Heart right ventricle (tissue), 16 donors: ENCODE results near the gene ADGRE2. TPM values are rescaled to one million over a fixed set of nuclear protein-coding genes. Genes with fewer than 3 reads are reported as not detected.

Experiments used
- ATAC-seq, 8 donors: fragments of 200-7000 bp; cut with Tn5 transposase; one replicate each; pipeline ENCODE4 v1.9.1; 2020; ENCODE audit warnings: mild to moderate bottlenecking in 8 of 8, moderate library complexity in 8 of 8, moderate number of reproducible peaks in 1 of 8
- DNase-seq, 2 donors: peaks; one replicate each; pipeline ENCODE4 v3.0.0-alpha.2; 2020
- H3K27ac ChIP-seq, 10 donors: fragments of 200-600 bp; sonication (generic) in 2 of 10; one replicate each; pipeline versions ENCODE4 v1.5.0 to v1.8.0; 2020 to 2022; ENCODE audit warnings: mild to moderate bottlenecking in 3 of 10
- H3K27me3 ChIP-seq, 7 donors: fragments of 200-600 bp; one replicate each; pipeline ENCODE4 v1.8.0; 2021 to 2022; ENCODE audit warnings: mild to moderate bottlenecking in 2 of 7
- H3K36me3 ChIP-seq, 9 donors: fragments of 200-600 bp; sonication (generic) in 1 of 9; one replicate each; pipeline versions ENCODE4 v1.5.0 to v1.8.0; 2020 to 2022; ENCODE audit warnings: mild to moderate bottlenecking in 2 of 9
- H3K4me1 ChIP-seq, 9 donors: fragments of 200-600 bp; sonication (generic) in 1 of 9; one replicate each; pipeline versions ENCODE4 v1.5.0 to v1.8.0; 2020 to 2022; ENCODE audit warnings: mild to moderate bottlenecking in 4 of 9
- H3K4me3 ChIP-seq, 10 donors: fragments of 200-600 bp; sonication (generic) in 2 of 10; one replicate each; pipeline versions ENCODE4 v1.5.0 to v1.8.0; 2020 to 2022; ENCODE audit warnings: mild to moderate bottlenecking in 7 of 10, moderate library complexity in 2 of 10
- H3K9me3 ChIP-seq, 11 donors: fragments of 200-600 bp in 10 of 11; sonication (generic) in 2 of 11; one replicate each; pipeline versions ENCODE4 v1.5.0 to v1.8.0; 2013 to 2022; ENCODE audit warnings: mild to moderate bottlenecking in 2 of 11, control low read depth in 1 of 11, moderate library complexity in 1 of 11
- CTCF ChIP-seq, 9 donors: fragments of 200-600 bp; sonication (generic) in 2 of 9; IDR thresholded peaks; one replicate each; pipeline versions ENCODE4 v1.5.0 to v1.8.0; 2021 to 2022; ENCODE audit warnings: antibody characterized with exemption in 9 of 9, mild to moderate bottlenecking in 5 of 9, moderate library complexity in 1 of 9
- WGBS, 2 donors: extraction: QIAGEN DNeasy Blood & Tissue Kit; methylation state at CpG; one replicate each; pipeline ENCODE4 v1.1.7; 2013; ENCODE audit warnings: inconsistent platforms in 1 of 2; 5-methylcytosine and 5-hydroxymethylcytosine counted together
- intact Hi-C, 10 donors: fragments of 100-400 bp; cut with DNase I; formaldehyde crosslinking; loops; one replicate each; pipeline versions ENCODE4 v1.11.1 to v1.14.2; 2022
- polyA plus RNA-seq, 2 donors: library from polyadenylated mRNA; stranded (reverse); fragments of 200-250 nt; gene quantifications; one replicate each; pipeline ENCODE4 v1.2.3, GENCODE V29; 2013
- total RNA-seq, 10 donors: library from RNA; stranded (reverse); fragmentation: NEBNext Ultra II Directional in 3 of 10; extraction: Animal tissue kit (Norgen Biotek cat#: 25700) in 3 of 10; gene quantifications; one replicate each; pipeline versions ENCODE4 v1.2.1 to v1.2.4, GENCODE V29; 2021 to 2023
- donor health status: Arrhythmogenic right ventricular cardiomyopathy.
- donor health status: ischemic (EF 13 %, LVEDD 7.1; RV severe dilation, severe dysfunction).
- donor health status: healthy with polysubstance abuse.
- donor health status: DM: no; HTN: yes; CAD: no.
- donor health status: DM: no; HTN: no; CAD: no.
- donor health status: ischemic (EF 25% LVEDD 6.9; RV normal size, moderate dysfunction).
- donor health status: ischemic (EF 25% LVEDD 5.7; RV mildly dilated, moderate dysfunction).
- donor health status: healthy.
- donor health status: DM: yes; HTN: yes; CAD: no.
- donor health status: Ischemic cardiomyopathy.
- donor health status: ischemic (EF 35%, LVEDD 5.7; RV mildly dilated, moderate dysfunction).
- donor health status: nonischemic (EF 11% LVEDD 7.7; RV severe dilation, severe dysfunction).
- donor health status: DM: yes; HTN: yes; CAD: no.
- donor health status: PGD.
- donor health status: ischemic (EF 29% LVEDD 5.4; RV normal size, mild dysfunction).
- donor health status: nonischemic (EF 23%, LVEDD 6.1; RV moderate dilation, normal function).

Gene ADGRE2
- total and polyA plus RNA-seq, 12 donors = 0.17 to 5.0 (median 0.79) TPM

- Histone ChIP-seq H3K36me3 (peaks cover 0 to 77% (median 0%) of the 10 kb centered on the region in 9 donors), H3K4me1 (no peaks in the 10 kb centered on the region), H3K27me3 (no peaks in the 10 kb centered on the region), H3K4me3 (no peak overlapping the region), H3K27ac (no peak overlapping the region), H3K9me3 (no peaks in the 10 kb centered on the region)
- no peak for ATAC-seq
- WGBS, 2 donors = 84 to 86% methylated on average over 6 of the region's 6 CpGs
- DNase-seq = no peak
- intact Hi-C loops = no loop called here
- no peak for TF ChIP-seq CTCF (IDR thresholded peaks at IDR 0.05)
Observed at GRCh38 chr19:14748601-14749000, 29.8 kb downstream of the ADGRE2 start.

GRCh38 chr19:14746886-14747285 is 31.5 kb downstream of the ADGRE2 start:
- Histone ChIP-seq H3K27me3 (no peaks in the 10 kb centered on the region), H3K9me3 (peaks cover 0 to 6% (median 0%) of the 10 kb centered on the region in 11 donors), H3K4me1 (no peaks in the 10 kb centered on the region), H3K27ac (no peak overlapping the region), H3K36me3 (peaks cover 0 to 77% (median 0%) of the 10 kb centered on the region in 9 donors), H3K4me3 (no peak overlapping the region)
- TF ChIP-seq CTCF (IDR thresholded peaks at IDR 0.05) = no peak
- WGBS, 2 donors = 70 to 74% methylated on average over 4 of the region's 4 CpGs
- ATAC-seq = no peak
- no peak for DNase-seq
- intact Hi-C loops = no loop called here

GRCh38 chr19:14735915-14736314 is 42.4 kb downstream of the ADGRE2 start:
- no peak for TF ChIP-seq CTCF (IDR thresholded peaks at IDR 0.05)
- Histone ChIP-seq H3K4me1 (no peaks in the 10 kb centered on the region), H3K27ac (no peak overlapping the region), H3K27me3 (no peaks in the 10 kb centered on the region), H3K4me3 (no peak overlapping the region), H3K9me3 (peaks cover 0 to 28% (median 0%) of the 10 kb centered on the region in 11 donors), H3K36me3 (peaks cover 0 to 40% (median 0%) of the 10 kb centered on the region in 9 donors)
- no peak for DNase-seq
- intact Hi-C loops = no loop called here
- no peak for ATAC-seq
- 60 to 81% methylated on average over 5 of the region's 5 CpGs for WGBS, 2 donors

GRCh38 chr19:14733574-14733973 is 44.8 kb downstream of the ADGRE2 start:
- no peak overlapping the region for H3K27ac ChIP-seq
- H3K4me3 ChIP-seq = no peak overlapping the region
- no peaks in the 10 kb centered on the region for H3K4me1 ChIP-seq
- DNase-seq = no peak
- intact Hi-C loops = no loop called here
- no peak for ATAC-seq
- no peak for TF ChIP-seq CTCF (IDR thresholded peaks at IDR 0.05)
- H3K36me3 ChIP-seq = peaks cover 0 to 20% (median 0%) of the 10 kb centered on the region in 9 donors
- H3K27me3 ChIP-seq = no peaks in the 10 kb centered on the region
- peaks cover 0 to 52% (median 15%) of the 10 kb centered on the region in 11 donors for H3K9me3 ChIP-seq
- WGBS, 2 donors = 0 to 46% methylated on average over 1 of the region's 1 CpG
